Fibroblast of lung (primary cell): Measurements from ENCODE around the gene PAK2.

Source experiments
- CTCF ChIP-seq, 2 donors: IDR thresholded peaks in 1 of 2; conservative IDR thresholded peaks in 1 of 2; 1 replicate in 1 of 2; 2 replicates in 1 of 2; pipeline ENCODE4 v1.5.1; 2011 to 2012; ENCODE audit warnings: low read length in 2 of 2, control low read depth in 1 of 2, inconsistent platforms in 1 of 2, low read depth in 1 of 2, mild to moderate bottlenecking in 1 of 2
- EZH2 ChIP-seq: IDR thresholded peaks from 2 replicates; pipeline ENCODE4 v1.5.1; 2012; ENCODE audit warnings: low read length, control low read depth, mild to moderate bottlenecking; ENCODE audit errors: missing control alignments

- TF ChIP-seq CTCF (conservative IDR thresholded peaks at IDR 0.05 in 1 of 2, IDR thresholded peaks at IDR 0.05 in 1 of 2; ENCODE audit: low read depth in 1 of 2, low read length in 2 of 2) (no peak), EZH2 (no peak)
These were observed 95.4 kb downstream of the PAK2 start for GRCh38 chr3:196835086-196835485.
